BJ (cell line): ENCODE data around the gene MLLT6. TPM values are rescaled to one million over a fixed set of nuclear protein-coding genes. Genes with fewer than 3 reads are reported as not detected.
A peak's percentile ranks its signal among the peaks of the same experiment; 100 is the strongest.

Source experiments
- CTCF ChIA-PET: fragments of 350-600 bp; formaldehyde crosslinking; extraction: SDS; loops from one replicate; lab custom pipeline; 2021; ENCODE audit warnings: antibody characterized with exemption, inconsistent platforms; lab: Yijun Ruan, JAX
- POLR2A ChIA-PET: fragments of 300-600 bp; sonication (Branson Sonifier 250); formaldehyde crosslinking; extraction: SDS; loops from one replicate; lab custom pipeline; 2021; ENCODE audit warnings: antibody characterized with exemption; lab: Charles Lee
- DNase-seq: peaks from one replicate; pipeline ENCODE4 v3.0.0-alpha.2; 2011; ENCODE audit warnings: low read depth
- H3K27me3 ChIP-seq: 2 replicates; pipeline ENCODE4 v1.6.0; 2011; ENCODE audit warnings: low read length; ENCODE audit not compliant: control insufficient read depth, insufficient read depth
- H3K36me3 ChIP-seq: 2 replicates; pipeline ENCODE4 v1.5.1; 2011; ENCODE audit warnings: low read length; ENCODE audit not compliant: control insufficient read depth, insufficient read depth
- H3K4me3 ChIP-seq: 2 replicates; pipeline ENCODE4 v1.5.1; 2011; ENCODE audit warnings: low read depth, mild to moderate bottlenecking, control low read depth, low read length
- CTCF ChIP-seq: IDR thresholded peaks from 2 replicates; pipeline ENCODE4 v1.5.1; 2011; ENCODE audit warnings: low read depth, mild to moderate bottlenecking, control low read depth, inconsistent platforms, low read length, moderate library complexity; ENCODE audit not compliant: insufficient read depth
- polyA plus RNA-seq: library from polyadenylated mRNA; depleted of rRNA; stranded (reverse); fragments of >200 nt; gene quantifications from 2 replicates; pipeline ENCODE4 v1.2.3, GENCODE V29; 2011

MLLT6 gene
- polyA plus RNA-seq, 1 experiment: 32.1 TPM

GRCh38 chr17:38705523-38705802 is 390 bp downstream of the MLLT6 start:
- H3K27me3 ChIP-seq: no peaks in the 10 kb centered on the region
- peak overlapping the region; percentile 69 for H3K4me3 ChIP-seq
- peaks cover 9% of the 10 kb centered on the region for H3K36me3 ChIP-seq
- TF ChIP-seq CTCF: no peak
- no peak for DNase-seq
- ChIA-PET POLR2A (no interaction called here), CTCF (interaction anchor here (1.0 to 1.4 kb wide), 3 partner anchors 16 to 30 kb away, joined by 3 to 5 read pairs (median 3); partner anchors contain the start of gene CISD3)

GRCh38 chr17:38705803-38706504 is 881 bp downstream of the MLLT6 start:
- ChIA-PET POLR2A (no interaction called here), CTCF (interaction anchor here (0.6 to 1.4 kb wide), 4 partner anchors 10 to 501 kb away, joined by 3 to 5 read pairs (median 4); no protein-coding TSS in a partner anchor)
- TF ChIP-seq CTCF: no peak
- no peak for DNase-seq
- Histone ChIP-seq H3K4me3 (peak overlapping the region; percentile 69), H3K36me3 (peaks cover 9% of the 10 kb centered on the region), H3K27me3 (no peaks in the 10 kb centered on the region)

GRCh38 chr17:38706505-38707216 is 1.6 kb downstream of the MLLT6 start:
- Histone ChIP-seq H3K36me3 (peaks cover 13% of the 10 kb centered on the region), H3K27me3 (no peaks in the 10 kb centered on the region), H3K4me3 (peak overlapping the region; percentile 69)
- no peak for TF ChIP-seq CTCF
- CTCF ChIA-PET: interaction anchor here (0.5 to 1.6 kb wide), 5 partner anchors 10 to 500 kb away, joined by 3 to 5 read pairs (median 3); no protein-coding TSS in a partner anchor
- POLR2A ChIA-PET: no interaction called here
- DNase-seq: no peak

- DNase-seq: no peak
- POLR2A ChIA-PET: no interaction called here
- TF ChIP-seq CTCF: no peak
- peaks cover 17% of the 10 kb centered on the region for H3K36me3 ChIP-seq
- CTCF ChIA-PET: interaction anchor here (1.4 to 1.6 kb wide), 2 partner anchors 21 to 27 kb away, joined by 3 to 4 read pairs; no protein-coding TSS in a partner anchor
- H3K4me3 ChIP-seq: no peak overlapping the region
- no peaks in the 10 kb centered on the region for H3K27me3 ChIP-seq
Measured at GRCh38 chr17:38707678-38708351, 2.7 kb downstream of the MLLT6 start.
